HL-60/S4 (cell line): ENCODE data around the gene YY1.
"Not testable (repeated sequence)": the region's sequence is repeated elsewhere in the genome, so short reads cannot be mapped to it uniquely, and the experiment has no call there.

Source experiments
- in situ Hi-C: fragments of 300-500 bp; cut with MboI; formaldehyde crosslinking; loops from 2 replicates; pipeline ENCODE4 v1.14.3; 2022; ENCODE audit warnings: low sequenced_read_pairs

Gene YY1

GRCh38 chr14:100282766-100283419, 43.9 kb downstream of the YY1 start:
- in situ Hi-C loops = no loop called here

- in situ Hi-C loops = not testable (repeated sequence)
Measured at GRCh38 chr14:100283436-100283835, 44.5 kb downstream of the YY1 start.

- in situ Hi-C loops = no loop called here
Measured at GRCh38 chr14:100283984-100284881, 45.3 kb downstream of the YY1 start.

GRCh38 chr14:100285021-100285912, 46.3 kb downstream of the YY1 start:
- in situ Hi-C loops = no loop called here

- in situ Hi-C loops = no loop called here
Measured at GRCh38 chr14:100285913-100286400, 47.0 kb downstream of the YY1 start.

GRCh38 chr14:100286484-100287191, 47.7 kb downstream of the YY1 start:
- in situ Hi-C loops = no loop called here

GRCh38 chr14:100287202-100287997, 48.5 kb downstream of the YY1 start:
- in situ Hi-C loops = no loop called here

- in situ Hi-C loops = not testable (repeated sequence)
Measured at GRCh38 chr14:100287998-100288295, 49.0 kb downstream of the YY1 start.

- in situ Hi-C loops = no loop called here
Measured at GRCh38 chr14:100288382-100289185, 49.6 kb downstream of the YY1 start.

- in situ Hi-C loops = no loop called here
Measured at GRCh38 chr14:100289916-100290606, 51.1 kb downstream of the YY1 start.

- in situ Hi-C loops = no loop called here
Measured at GRCh38 chr14:100290607-100291304, 51.8 kb downstream of the YY1 start.

- in situ Hi-C loops = no loop called here
Measured at GRCh38 chr14:100291305-100292075, 52.5 kb downstream of the YY1 start.

- in situ Hi-C loops = no loop called here
Measured at GRCh38 chr14:100292301-100292775, 53.4 kb downstream of the YY1 start.

GRCh38 chr14:100292776-100293461, 54.0 kb downstream of the YY1 start:
- in situ Hi-C loops = no loop called here

GRCh38 chr14:100293497-100294212, 54.7 kb downstream of the YY1 start:
- in situ Hi-C loops = no loop called here
